GM12873 (cell line): ENCODE data around the gene FBRSL1.

ENCODE experiments used
- CTCF ChIP-seq: IDR thresholded peaks from 2 replicates; pipeline ENCODE4 v1.5.1; 2012; ENCODE audit warnings: low read depth, mild to moderate bottlenecking, moderate library complexity, low read length, control low read depth; ENCODE audit not compliant: insufficient read depth; ENCODE audit errors: missing control alignments

The FBRSL1 gene

GRCh38 chr12:132481345-132481744 lies 8.6 kb upstream of the FBRSL1 start:
- TF ChIP-seq CTCF, result no peak

- TF ChIP-seq CTCF, result no peak
Measured at GRCh38 chr12:132481771-132482745, 7.9 kb upstream of the FBRSL1 start.

GRCh38 chr12:132482771-132483170 lies 7.2 kb upstream of the FBRSL1 start:
- no peak for TF ChIP-seq CTCF

- no peak for TF ChIP-seq CTCF
Measured at GRCh38 chr12:132483208-132483607, 6.7 kb upstream of the FBRSL1 start.

- no peak for TF ChIP-seq CTCF
Measured at GRCh38 chr12:132483612-132484011, 6.3 kb upstream of the FBRSL1 start.

- TF ChIP-seq CTCF, result no peak
Measured at GRCh38 chr12:132484183-132484890, 5.6 kb upstream of the FBRSL1 start.

GRCh38 chr12:132484891-132485441 lies 5.0 kb upstream of the FBRSL1 start:
- TF ChIP-seq CTCF, result no peak
